ENCODE results near the gene OR2A1.
A peak's percentile ranks its signal among the peaks of the same experiment; 100 is the strongest.
"Not testable (repeated sequence)": the region's sequence is repeated elsewhere in the genome, so short reads cannot be mapped to it uniquely, and the experiment has no call there.

OR2A1 gene

GRCh38 chr7:144283716-144284115 lies 28.5 kb upstream of the OR2A1 start:
- WGBS (ENCODE audit: insufficient coverage): no CpG with 5 or more reads among the region's 6 CpGs
- CTCF ChIA-PET; H3K9me3 ChIP-seq (ENCODE audit: control extremely low read depth in 1 of 5, control insufficient read depth in 4 of 5, insufficient read depth in 2 of 5, low read depth in 1 of 5, low read length in 4 of 5); H3K27me3 ChIP-seq (replicated peaks in 2 of 5; ENCODE audit: control insufficient read depth in 4 of 5, insufficient read depth in 5 of 5, low read length in 4 of 5); H3K4me3 ChIP-seq (ENCODE audit: control insufficient read depth in 1 of 7, extremely low read depth in 1 of 7, insufficient read depth in 4 of 7, low read depth in 2 of 7, low read length in 6 of 7); POLR2A ChIA-PET; H3K36me3 ChIP-seq (ENCODE audit: control insufficient read depth in 4 of 4, insufficient read depth in 4 of 4, low read length in 3 of 4); H3K4me1 ChIP-seq (ENCODE audit: control extremely low read depth in 1 of 4, control insufficient read depth in 4 of 4, insufficient read depth in 4 of 4, low read length in 3 of 4); H3K27ac ChIP-seq (ENCODE audit: insufficient read depth in 1 of 2, low read depth in 1 of 2, low read length in 2 of 2, poor library complexity in 1 of 2, severe bottlenecking in 2 of 2); DNase-seq: not testable (repeated sequence)

GRCh38 chr7:144287171-144287784 lies 24.9 kb upstream of the OR2A1 start:
- POLR2A ChIA-PET; H3K4me3 ChIP-seq (ENCODE audit: control insufficient read depth in 1 of 7, extremely low read depth in 1 of 7, insufficient read depth in 4 of 7, low read depth in 2 of 7, low read length in 6 of 7); CTCF ChIA-PET; H3K27me3 ChIP-seq (replicated peaks in 2 of 5; ENCODE audit: control insufficient read depth in 4 of 5, insufficient read depth in 5 of 5, low read length in 4 of 5); H3K4me1 ChIP-seq (ENCODE audit: control extremely low read depth in 1 of 4, control insufficient read depth in 4 of 4, insufficient read depth in 4 of 4, low read length in 3 of 4); H3K27ac ChIP-seq (ENCODE audit: insufficient read depth in 1 of 2, low read depth in 1 of 2, low read length in 2 of 2, poor library complexity in 1 of 2, severe bottlenecking in 2 of 2); H3K36me3 ChIP-seq (ENCODE audit: control insufficient read depth in 4 of 4, insufficient read depth in 4 of 4, low read length in 3 of 4); DNase-seq; H3K9me3 ChIP-seq (ENCODE audit: control extremely low read depth in 1 of 5, control insufficient read depth in 4 of 5, insufficient read depth in 2 of 5, low read depth in 1 of 5, low read length in 4 of 5): not testable (repeated sequence)
- no CpG with 5 or more reads among the region's 3 CpGs for WGBS (ENCODE audit: insufficient coverage)

- peak; percentile 2 to 64 (median 7) for DNase-seq
- H3K27me3 ChIP-seq (replicated peaks in 2 of 5; ENCODE audit: control insufficient read depth in 4 of 5, insufficient read depth in 5 of 5, low read length in 4 of 5); H3K27ac ChIP-seq (ENCODE audit: insufficient read depth in 1 of 2, low read depth in 1 of 2, low read length in 2 of 2, poor library complexity in 1 of 2, severe bottlenecking in 2 of 2); CTCF ChIA-PET; H3K9me3 ChIP-seq (ENCODE audit: control extremely low read depth in 1 of 5, control insufficient read depth in 4 of 5, insufficient read depth in 2 of 5, low read depth in 1 of 5, low read length in 4 of 5); H3K36me3 ChIP-seq (ENCODE audit: control insufficient read depth in 4 of 4, insufficient read depth in 4 of 4, low read length in 3 of 4); H3K4me3 ChIP-seq (ENCODE audit: control insufficient read depth in 1 of 7, extremely low read depth in 1 of 7, insufficient read depth in 4 of 7, low read depth in 2 of 7, low read length in 6 of 7); H3K4me1 ChIP-seq (ENCODE audit: control extremely low read depth in 1 of 4, control insufficient read depth in 4 of 4, insufficient read depth in 4 of 4, low read length in 3 of 4); POLR2A ChIA-PET: not testable (repeated sequence)
- 0% methylated on average over 1 of the region's 4 CpGs for WGBS (ENCODE audit: insufficient coverage)
These were observed 20.6 kb upstream of the OR2A1 start for GRCh38 chr7:144291607-144292006.

- 96% methylated on average over 3 of the region's 14 CpGs for WGBS (ENCODE audit: insufficient coverage)
- POLR2A ChIA-PET: not testable (repeated sequence)
These were observed 19.6 kb upstream of the OR2A1 start for GRCh38 chr7:144292384-144293161.

GRCh38 chr7:144293794-144294499 lies 18.3 kb upstream of the OR2A1 start:
- H3K4me3 ChIP-seq (ENCODE audit: control insufficient read depth in 1 of 7, extremely low read depth in 1 of 7, insufficient read depth in 4 of 7, low read depth in 2 of 7, low read length in 6 of 7); H3K36me3 ChIP-seq (ENCODE audit: control insufficient read depth in 4 of 4, insufficient read depth in 4 of 4, low read length in 3 of 4); POLR2A ChIA-PET; H3K27ac ChIP-seq (ENCODE audit: insufficient read depth in 1 of 2, low read depth in 1 of 2, low read length in 2 of 2, poor library complexity in 1 of 2, severe bottlenecking in 2 of 2); DNase-seq; H3K27me3 ChIP-seq (replicated peaks in 2 of 5; ENCODE audit: control insufficient read depth in 4 of 5, insufficient read depth in 5 of 5, low read length in 4 of 5); CTCF ChIA-PET; H3K4me1 ChIP-seq (ENCODE audit: control extremely low read depth in 1 of 4, control insufficient read depth in 4 of 4, insufficient read depth in 4 of 4, low read length in 3 of 4); H3K9me3 ChIP-seq (ENCODE audit: control extremely low read depth in 1 of 5, control insufficient read depth in 4 of 5, insufficient read depth in 2 of 5, low read depth in 1 of 5, low read length in 4 of 5): not testable (repeated sequence)
- no CpG with 5 or more reads among the region's 60 CpGs for WGBS (ENCODE audit: insufficient coverage)

More at GRCh38 chr7:144292384-144293161, 19.6 kb upstream of the OR2A1 start:
- H3K27me3 ChIP-seq (replicated peaks in 2 of 5; ENCODE audit: control insufficient read depth in 4 of 5, insufficient read depth in 5 of 5, low read length in 4 of 5); CTCF ChIA-PET; H3K36me3 ChIP-seq (ENCODE audit: control insufficient read depth in 4 of 4, insufficient read depth in 4 of 4, low read length in 3 of 4); H3K4me1 ChIP-seq (ENCODE audit: control extremely low read depth in 1 of 4, control insufficient read depth in 4 of 4, insufficient read depth in 4 of 4, low read length in 3 of 4); H3K9me3 ChIP-seq (ENCODE audit: control extremely low read depth in 1 of 5, control insufficient read depth in 4 of 5, insufficient read depth in 2 of 5, low read depth in 1 of 5, low read length in 4 of 5); DNase-seq; H3K4me3 ChIP-seq (ENCODE audit: control insufficient read depth in 1 of 7, extremely low read depth in 1 of 7, insufficient read depth in 4 of 7, low read depth in 2 of 7, low read length in 6 of 7); H3K27ac ChIP-seq (ENCODE audit: insufficient read depth in 1 of 2, low read depth in 1 of 2, low read length in 2 of 2, poor library complexity in 1 of 2, severe bottlenecking in 2 of 2): not testable (repeated sequence)

GRCh38 chr7:144302578-144303303 lies 9.5 kb upstream of the OR2A1 start:
- H3K4me3 ChIP-seq (ENCODE audit: control insufficient read depth in 1 of 7, extremely low read depth in 1 of 7, insufficient read depth in 4 of 7, low read depth in 2 of 7, low read length in 6 of 7); H3K9me3 ChIP-seq (ENCODE audit: control extremely low read depth in 1 of 5, control insufficient read depth in 4 of 5, insufficient read depth in 2 of 5, low read depth in 1 of 5, low read length in 4 of 5); DNase-seq; POLR2A ChIA-PET; CTCF ChIA-PET; H3K4me1 ChIP-seq (ENCODE audit: control extremely low read depth in 1 of 4, control insufficient read depth in 4 of 4, insufficient read depth in 4 of 4, low read length in 3 of 4); H3K36me3 ChIP-seq (ENCODE audit: control insufficient read depth in 4 of 4, insufficient read depth in 4 of 4, low read length in 3 of 4); H3K27me3 ChIP-seq (replicated peaks in 2 of 5; ENCODE audit: control insufficient read depth in 4 of 5, insufficient read depth in 5 of 5, low read length in 4 of 5); H3K27ac ChIP-seq (ENCODE audit: insufficient read depth in 1 of 2, low read depth in 1 of 2, low read length in 2 of 2, poor library complexity in 1 of 2, severe bottlenecking in 2 of 2): not testable (repeated sequence)
- no CpG with 5 or more reads among the region's 1 CpG for WGBS (ENCODE audit: insufficient coverage)

- H3K4me3 ChIP-seq (ENCODE audit: control insufficient read depth in 1 of 7, extremely low read depth in 1 of 7, insufficient read depth in 4 of 7, low read depth in 2 of 7, low read length in 6 of 7); H3K27ac ChIP-seq (ENCODE audit: insufficient read depth in 1 of 2, low read depth in 1 of 2, low read length in 2 of 2, poor library complexity in 1 of 2, severe bottlenecking in 2 of 2); H3K27me3 ChIP-seq (replicated peaks in 2 of 5; ENCODE audit: control insufficient read depth in 4 of 5, insufficient read depth in 5 of 5, low read length in 4 of 5); H3K9me3 ChIP-seq (ENCODE audit: control extremely low read depth in 1 of 5, control insufficient read depth in 4 of 5, insufficient read depth in 2 of 5, low read depth in 1 of 5, low read length in 4 of 5); H3K4me1 ChIP-seq (ENCODE audit: control extremely low read depth in 1 of 4, control insufficient read depth in 4 of 4, insufficient read depth in 4 of 4, low read length in 3 of 4); DNase-seq; POLR2A ChIA-PET; CTCF ChIA-PET; H3K36me3 ChIP-seq (ENCODE audit: control insufficient read depth in 4 of 4, insufficient read depth in 4 of 4, low read length in 3 of 4): not testable (repeated sequence)
- no CpG with 5 or more reads among the region's 5 CpGs for WGBS (ENCODE audit: insufficient coverage)
These were observed 8.6 kb upstream of the OR2A1 start for GRCh38 chr7:144303607-144304006.

All from common myeloid progenitor, CD34-positive (primary cell).